Measurements from ENCODE around the gene CECR2.
A peak's percentile ranks its signal among the peaks of the same experiment; 100 is the strongest.
"Not testable (repeated sequence)": the region's sequence is repeated elsewhere in the genome, so short reads cannot be mapped to it uniquely, and the experiment has no call there.

CECR2 gene

DNA sequence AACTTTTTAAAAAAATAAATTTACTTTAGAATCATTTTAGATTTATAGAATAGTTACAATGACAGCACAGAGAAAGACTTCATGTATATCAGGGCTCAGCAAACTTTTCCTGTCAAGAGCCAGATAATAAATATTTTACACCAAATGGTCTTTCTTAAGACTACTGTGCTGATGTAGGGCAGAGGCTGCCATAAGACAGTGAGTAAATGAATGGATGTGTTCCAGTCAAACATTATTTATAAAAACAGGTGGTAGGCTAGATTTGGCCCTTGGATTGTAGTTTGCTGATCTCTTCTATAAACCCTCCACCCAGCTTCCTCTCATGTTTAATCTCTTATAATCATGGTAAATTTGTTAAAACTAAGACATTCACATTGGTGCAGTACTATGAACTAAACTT lies 33.0 kb downstream of the CECR2 start:
- no peak for DNase-seq (ENCODE audit: low read depth)

DNA sequence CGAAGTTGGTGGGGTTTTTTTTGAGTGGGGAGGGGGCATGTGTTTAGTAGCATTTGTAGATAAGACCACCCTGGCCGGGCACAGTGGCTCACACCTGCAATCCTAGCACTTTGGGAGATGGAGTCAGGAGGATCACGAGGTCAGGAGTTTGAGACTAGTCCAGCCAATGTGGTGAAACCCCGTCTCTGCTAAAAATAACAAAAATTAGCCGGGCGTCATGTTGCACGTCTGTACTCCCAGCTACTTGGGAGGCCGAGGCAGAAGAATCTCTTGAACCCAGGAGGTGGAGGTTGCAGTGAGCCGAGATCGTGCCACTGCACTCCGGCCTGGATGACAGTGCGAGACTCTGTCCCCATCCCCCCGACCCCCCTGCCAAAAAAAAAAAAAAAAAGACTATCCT lies 34.6 kb downstream of the CECR2 start:
- DNase-seq (ENCODE audit: low read depth) = peak; percentile 54

DNA sequence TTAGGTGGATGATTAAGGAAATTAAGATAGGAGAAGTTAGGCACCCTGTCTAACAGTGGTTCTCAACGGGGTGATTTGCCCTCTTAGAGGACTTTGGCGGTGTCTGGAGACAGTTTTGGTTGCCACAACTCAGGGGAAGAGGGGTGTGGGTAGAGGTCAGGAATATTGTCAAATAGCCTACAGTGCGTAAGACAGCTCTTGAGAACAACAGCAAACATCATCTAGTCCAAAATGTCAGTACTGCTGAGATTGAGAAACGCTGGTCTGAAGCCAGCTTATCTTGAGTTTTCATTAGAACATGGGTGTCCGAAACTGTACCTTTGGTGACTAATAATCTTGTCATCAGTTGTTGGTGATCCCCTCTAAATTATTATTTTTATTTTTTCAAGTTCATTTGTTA lies 38.4 kb downstream of the CECR2 start:
- DNase-seq (ENCODE audit: low read depth) = peak; percentile 54

DNA sequence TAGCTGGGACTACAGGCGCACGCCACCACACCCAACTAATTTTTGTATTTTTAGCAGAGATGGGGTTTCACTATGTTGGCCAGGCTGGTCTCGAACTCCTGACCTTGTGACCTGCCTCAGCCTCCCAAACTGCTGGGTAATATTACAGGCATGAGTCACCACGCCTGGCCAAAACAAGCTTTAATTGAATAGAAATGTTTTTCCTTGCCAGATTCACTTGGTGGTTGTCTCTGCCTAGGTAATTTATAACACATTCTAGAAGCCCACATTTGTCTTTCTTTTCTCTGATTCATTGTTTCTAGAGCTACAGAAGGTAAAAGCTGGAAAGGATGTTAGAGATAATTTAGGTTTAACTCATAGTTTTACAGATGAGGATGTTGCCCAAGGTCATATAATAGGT lies 41.3 kb downstream of the CECR2 start:
- peak; percentile 31 for DNase-seq (ENCODE audit: low read depth)

DNA sequence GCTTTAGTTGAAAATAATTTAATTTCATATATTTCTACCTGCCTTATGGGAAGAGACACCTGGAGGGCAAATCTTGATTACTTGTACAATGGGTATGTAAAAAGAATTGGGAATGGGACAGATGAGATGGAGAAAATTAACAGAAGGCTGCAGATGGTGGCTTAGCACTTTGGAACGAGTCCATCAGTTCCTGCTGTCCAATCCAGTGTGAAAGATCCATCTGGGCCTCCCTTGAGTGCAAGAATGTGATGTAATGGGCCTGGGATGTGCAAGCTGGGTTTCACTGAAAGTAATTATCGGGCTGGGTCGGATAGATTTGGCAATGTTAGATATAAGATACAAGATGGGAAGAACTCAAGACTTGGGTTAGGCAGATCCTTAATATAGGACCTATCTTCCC lies 42.0 kb downstream of the CECR2 start:
- peak; percentile 45 for DNase-seq (ENCODE audit: low read depth)

DNA sequence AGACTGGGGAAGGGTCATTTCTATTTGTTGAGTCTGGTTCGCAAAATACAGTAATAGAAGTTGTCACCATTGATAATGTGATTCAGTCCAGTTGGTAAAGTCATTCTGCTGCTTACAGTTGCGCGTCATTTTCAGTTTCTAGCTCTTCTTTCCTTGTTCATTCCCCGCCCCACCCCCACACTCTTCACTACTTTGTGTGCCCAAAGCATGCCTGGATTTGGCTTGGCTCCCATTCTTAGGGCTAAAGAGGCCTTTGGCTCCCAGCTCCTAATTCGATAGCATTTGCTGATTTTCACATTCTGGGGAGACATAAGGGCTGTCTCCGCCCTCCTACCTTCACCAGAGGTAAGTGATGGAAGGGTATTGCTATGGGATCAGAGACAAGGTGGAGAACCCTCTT lies 43.0 kb downstream of the CECR2 start:
- no peak for DNase-seq (ENCODE audit: low read depth)

DNA sequence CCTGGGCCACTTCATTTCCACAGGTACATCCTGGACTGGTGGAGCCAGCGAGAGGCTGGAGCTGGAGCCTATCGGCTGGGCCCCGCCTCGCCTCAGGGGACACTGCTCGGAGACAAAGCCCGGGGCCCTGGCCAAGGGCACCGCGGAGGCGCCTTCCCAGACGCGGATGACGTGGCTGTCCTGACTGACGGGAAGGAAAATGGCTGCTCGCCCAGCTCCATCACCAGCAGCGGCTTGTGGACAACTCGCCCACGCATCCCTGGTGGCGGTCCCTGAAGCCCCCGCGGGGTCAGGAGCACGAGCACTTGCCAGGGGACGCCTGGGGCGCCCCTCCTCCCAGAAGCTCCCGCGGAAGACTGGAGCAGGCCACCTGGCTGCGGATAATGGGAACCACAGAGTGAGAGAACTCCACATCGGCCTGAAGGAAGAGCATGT lies 49.6 kb downstream of the CECR2 start:
- no peak for DNase-seq (ENCODE audit: low read depth)

DNA sequence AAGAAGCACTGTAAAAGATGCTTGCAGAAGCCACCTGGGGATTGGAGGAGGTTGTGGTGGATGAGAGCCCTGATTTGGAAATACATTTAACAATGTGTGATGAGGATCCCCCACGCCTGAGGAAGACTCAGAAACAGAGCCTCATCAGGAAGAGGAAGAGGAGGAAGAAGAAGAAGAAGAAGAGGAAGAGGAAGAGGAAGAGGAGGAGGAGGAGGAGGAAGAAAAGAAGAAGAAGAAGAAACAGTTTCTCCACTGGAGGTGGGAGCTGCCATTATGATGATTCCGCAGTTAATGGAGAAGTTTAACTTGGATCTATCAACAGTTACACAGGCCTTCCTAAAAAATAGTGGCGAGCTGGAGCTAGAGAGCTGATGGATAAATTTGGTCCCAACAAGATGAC lies 50.1 kb downstream of the CECR2 start:
- no peak for DNase-seq (ENCODE audit: low read depth)

DNA sequence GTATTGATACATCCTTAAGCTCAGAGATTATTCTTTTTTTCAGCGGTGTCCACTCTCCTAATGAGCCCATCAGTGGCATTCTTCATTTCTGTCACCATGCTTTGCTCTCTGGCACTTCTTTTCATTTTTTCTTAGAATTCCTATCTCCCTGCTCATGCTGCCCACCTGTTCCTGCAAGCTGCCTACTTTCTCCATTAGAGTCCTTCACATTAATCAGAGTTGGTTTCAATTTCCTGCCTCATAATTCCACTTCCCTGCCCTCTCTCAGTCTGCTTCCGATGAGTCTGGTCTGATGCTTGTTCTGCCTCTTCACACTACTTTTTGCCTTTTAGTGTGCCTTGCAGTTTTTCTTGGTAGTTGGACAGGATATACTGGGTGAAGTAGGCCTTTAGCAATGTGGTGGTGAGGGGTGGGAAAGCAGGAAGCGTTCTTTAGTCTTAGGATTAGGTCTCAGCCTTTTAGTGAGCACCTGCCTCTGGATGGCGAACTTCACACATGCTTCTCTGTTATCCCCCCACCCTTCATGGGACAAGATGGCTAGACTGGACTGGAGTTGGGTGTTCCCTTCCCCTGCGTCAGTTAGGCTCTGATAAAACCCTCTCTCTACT lies 53.6 kb downstream of the CECR2 start:
- DNase-seq (ENCODE audit: low read depth) = no peak

DNA sequence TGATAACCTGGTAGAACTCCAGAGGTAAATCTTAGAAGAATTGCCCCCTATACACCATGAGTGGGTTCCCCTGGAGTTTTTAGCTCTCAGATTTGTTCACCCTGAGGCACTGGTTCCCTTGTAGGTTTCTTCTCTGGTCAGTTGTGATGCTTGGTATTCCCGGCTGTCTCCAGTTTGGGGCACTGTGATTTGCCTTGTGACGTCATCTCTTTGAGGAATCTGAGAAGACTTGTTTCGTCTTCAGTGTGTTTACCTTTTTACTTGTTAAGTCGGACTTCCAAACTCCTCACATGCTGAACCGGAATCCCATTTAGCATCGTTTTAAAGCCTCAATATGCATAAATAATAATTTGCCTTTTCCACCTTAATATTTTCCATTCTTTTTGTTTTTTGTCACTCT lies 54.4 kb downstream of the CECR2 start:
- DNase-seq (ENCODE audit: low read depth) = no peak

DNA sequence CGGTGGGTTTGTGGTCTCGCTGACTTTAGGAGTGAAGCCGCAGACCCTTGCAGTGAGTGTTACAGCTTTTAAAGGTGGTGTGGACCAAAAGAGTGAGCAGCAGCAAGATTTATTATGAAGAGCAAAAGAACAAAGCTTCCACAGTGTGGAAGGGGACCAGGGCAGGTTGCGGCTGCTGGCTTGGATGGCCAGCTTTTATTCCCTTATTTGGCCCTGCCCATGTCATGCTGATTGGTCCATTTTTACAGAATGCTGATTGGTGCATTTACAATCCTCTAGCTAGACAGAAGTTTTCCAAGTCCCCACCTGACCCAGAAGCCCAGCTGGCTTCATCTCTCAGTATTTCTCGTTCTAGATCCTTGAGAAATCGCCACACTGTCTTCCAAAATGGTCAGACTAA lies 58.3 kb downstream of the CECR2 start:
- not testable (repeated sequence) for DNase-seq (ENCODE audit: low read depth)

DNA sequence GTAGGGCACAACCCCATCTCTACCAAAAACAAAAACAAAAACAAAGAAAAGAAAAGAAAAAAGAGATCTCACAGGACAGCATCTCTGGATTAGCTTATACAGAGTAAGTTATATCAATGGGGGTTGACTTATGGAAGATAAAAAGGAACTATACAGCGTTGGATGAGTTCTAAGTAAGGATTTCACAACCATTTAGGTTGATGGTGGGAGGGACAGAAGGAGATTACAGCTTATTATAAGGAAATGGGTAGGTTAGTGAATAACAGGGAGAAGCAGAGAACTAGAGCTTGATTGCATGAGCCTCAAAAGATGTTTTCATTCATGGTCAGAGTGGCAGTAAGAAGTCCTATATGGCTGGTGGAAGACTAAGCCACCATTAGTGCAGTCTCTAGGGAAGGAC lies 60.3 kb downstream of the CECR2 start:
- DNase-seq (ENCODE audit: low read depth) = no peak

DNA sequence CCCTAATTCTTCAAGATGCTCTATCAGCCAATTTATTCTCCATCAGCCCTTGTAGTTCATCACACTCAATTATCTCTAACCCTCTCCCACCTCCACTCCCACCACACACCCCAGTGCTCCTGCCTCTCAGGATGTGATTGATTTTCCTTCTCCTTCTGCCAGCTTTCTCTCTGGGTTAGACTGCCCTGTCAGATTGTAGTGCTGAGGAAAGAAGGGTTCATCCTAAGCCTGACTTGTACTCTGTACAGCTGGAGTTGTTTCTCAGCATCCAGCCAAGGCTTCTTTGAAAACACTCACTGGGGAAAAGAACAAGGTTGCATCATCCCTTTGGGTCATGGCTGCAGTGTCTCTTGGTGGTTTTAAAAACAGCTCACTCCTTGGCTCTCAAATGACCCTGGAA lies 61.2 kb downstream of the CECR2 start:
- peak; percentile 94 for DNase-seq (ENCODE audit: low read depth)

DNA sequence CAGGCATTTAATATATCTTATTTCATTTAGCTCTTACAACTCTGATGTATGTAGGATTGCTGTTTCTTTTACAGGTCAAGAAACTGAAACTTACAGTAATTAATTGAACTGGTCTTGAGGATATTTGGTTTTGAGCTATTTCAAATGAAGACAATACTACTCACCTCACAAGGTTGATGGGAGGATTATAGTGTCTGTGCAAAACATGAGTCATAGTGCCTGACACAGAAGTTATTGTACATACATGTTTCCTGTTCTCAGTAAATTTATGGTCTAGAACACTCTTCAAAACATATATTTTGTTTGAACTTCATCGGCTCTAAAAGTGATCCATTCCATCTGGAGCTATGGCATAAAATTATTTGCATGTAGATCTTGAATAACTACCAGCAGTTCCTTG lies 61.9 kb downstream of the CECR2 start:
- peak; percentile 57 for DNase-seq (ENCODE audit: low read depth)

DNA sequence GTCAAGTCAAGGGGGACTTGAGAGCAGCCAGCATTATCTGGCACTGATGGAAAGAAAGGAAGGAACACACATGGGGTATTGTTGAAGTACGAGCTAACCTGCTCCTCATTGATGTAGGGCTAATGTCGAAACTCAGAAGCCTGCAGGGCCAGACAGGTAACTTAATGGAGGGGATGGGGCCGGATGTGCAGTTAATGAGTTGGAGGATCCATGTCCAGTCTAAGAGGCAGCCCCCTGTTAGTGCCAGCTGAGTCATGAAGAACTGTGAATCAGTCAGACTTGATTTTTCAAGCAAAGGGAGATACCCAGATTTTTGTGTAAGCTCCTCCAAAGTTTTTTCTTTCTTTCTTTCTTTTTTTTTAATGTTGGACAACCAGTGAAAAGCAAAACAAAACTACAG lies 65.6 kb downstream of the CECR2 start:
- no peak for DNase-seq (ENCODE audit: low read depth)

DNA sequence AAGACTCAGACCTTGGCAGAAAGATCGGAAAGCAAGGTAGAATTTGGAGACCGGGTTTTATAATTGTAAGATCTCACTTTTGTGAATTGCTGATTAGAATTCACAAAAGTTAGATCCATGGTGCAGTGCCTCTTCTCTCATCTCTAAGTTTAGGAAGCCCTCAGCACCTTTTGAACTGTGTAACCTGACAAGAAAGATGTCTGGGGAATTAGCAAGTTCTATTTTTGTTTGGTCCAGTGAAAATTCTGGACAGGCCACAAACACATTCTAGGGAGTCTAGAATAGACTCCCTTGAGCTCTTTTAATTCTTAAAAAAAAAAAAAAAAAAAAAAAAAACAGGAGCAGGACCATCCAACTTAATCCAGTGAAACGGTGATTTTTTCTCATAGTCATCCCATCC lies 66.1 kb downstream of the CECR2 start:
- DNase-seq (ENCODE audit: low read depth) = no peak

DNA sequence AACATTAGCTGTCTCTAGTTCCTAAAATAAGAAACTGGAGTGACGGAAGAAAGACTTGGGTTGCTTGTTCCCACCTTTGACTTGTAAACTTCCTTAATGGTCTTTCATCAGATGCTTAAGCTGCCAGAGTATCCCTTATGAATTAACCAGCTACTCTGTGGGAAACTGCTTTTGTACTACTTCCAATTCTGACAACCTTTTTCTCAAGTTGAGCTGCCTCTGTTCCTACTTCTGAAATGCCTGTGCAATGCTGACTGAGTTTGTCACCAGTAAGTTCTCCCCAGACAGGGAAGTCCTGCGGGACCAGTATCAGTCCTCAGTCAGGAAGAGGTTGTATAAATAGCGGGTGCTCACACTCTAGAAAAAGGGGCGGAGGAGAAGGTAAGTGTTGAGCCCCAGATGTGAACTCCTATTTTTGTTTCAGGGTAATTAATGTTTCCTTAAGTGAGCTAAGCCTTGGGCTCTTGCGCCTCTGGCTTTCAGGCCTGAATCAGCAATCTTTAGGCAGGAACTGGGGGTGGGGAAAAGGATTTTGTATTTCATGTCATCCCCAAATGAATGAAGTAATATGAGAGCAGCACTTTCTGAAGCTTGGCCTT lies 67.2 kb downstream of the CECR2 start:
- peak; percentile 43 for DNase-seq (ENCODE audit: low read depth)

DNA sequence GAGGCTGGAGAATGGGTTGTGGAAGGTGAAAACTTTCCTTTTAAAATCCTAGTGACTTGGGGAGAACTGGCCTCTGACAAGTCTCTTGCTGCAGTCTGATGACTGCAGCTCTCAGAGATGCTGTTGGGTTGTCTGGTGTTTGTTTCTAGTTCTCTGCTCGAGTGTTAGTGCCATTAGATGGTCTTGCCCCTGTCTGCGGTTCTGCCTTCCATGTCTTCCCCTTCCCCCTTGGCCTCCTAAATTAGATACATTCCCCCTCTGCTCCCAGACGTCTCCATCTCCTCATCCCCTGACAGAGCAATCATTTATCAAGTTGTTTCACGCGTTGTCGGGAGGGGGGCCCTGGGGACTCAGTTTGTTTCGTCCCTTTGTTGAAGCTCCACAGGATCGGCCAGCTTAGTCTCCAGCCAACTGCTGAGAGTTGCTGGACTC lies 67.7 kb downstream of the CECR2 start:
- no peak for DNase-seq (ENCODE audit: low read depth)

DNA sequence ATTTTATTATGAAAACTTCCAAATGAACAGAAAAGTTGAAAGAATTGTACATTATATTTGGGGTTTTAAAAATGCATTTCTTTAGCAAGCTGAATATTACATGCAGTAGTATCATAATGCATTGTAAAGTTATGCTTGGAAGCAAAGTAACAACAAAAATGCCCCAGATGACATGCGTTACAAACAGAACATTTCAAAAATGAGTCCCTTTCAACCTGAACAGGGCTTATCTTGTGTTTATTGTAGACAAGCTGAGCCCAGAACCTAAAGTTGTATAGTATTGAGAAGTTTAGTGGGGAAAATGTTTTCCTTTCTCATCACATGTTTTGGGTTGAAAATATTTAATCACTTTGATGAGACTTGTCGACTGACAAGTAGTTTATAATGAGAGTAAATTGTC lies 68.8 kb downstream of the CECR2 start:
- DNase-seq (ENCODE audit: low read depth) = no peak

DNA sequence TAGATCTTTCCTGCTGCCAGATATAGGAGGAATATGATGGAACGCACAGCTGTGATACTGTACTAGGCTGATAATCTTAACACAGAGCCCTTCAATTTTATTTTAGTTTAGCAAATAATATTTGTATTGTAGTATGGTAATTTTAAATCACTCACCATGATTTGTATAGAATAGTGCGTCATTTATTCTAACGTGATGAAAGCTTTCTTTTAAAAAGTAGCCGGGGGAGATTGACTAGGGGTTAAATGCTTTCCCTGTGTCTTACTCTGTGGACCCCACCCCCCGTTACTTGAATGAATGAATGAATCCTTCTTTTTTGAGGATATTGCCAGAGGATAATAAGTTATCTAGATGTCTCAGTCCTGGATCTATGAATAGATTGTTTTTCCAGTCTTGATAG lies 72.1 kb downstream of the CECR2 start:
- no peak for DNase-seq (ENCODE audit: low read depth)

DNA sequence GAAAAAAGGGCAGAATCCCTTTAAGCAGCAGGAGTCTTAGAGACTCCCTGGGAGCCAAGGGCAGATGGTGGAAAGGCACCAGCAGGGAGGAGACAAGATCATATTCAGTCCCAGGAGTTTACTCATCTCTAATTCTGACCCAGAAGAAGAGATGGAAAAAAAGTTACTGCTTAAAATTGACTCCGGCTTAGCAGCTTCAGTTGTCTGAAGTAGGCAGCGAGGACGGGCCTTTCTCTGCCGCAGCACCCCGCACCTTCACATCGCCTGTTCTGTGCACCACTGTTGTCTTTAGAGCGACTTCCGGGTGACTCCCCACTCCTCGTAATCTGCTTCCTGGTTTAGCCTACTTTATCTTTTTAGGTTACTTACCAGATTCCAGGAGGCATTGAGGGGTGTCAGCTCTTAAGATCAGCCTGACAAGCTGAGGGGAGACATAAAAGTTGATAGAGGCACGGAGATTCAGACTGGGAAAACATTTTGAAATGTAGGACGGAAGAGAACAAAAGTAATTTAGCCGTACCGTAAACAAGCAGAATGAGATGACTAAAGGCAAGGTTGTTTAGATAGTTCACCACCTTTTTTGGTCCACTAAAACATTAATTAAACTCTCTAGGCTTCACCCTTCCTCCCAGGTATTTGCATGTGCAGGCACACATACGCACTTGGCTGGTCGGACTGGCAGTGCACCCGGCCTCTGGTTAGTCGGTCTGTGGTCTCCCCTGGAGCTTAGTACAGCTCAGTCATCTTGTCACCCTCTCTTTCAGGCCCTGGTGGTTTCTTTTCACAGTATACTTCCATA lies 74.3 kb downstream of the CECR2 start:
- no peak for DNase-seq (ENCODE audit: low read depth)

DNA sequence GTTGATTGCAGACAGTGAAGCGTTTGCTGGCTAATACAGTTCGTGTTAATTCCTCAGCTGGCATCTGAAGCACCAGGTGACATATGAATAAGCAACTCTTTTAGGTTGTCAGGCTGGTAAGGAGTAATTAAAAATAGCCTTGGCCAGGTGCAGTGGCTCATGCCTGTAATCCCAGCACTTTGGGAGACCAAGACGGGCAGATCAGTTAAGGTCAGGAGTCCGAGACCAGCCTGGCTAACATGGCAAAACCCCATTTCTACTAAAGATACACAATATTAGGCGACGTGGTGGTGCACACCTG lies 74.9 kb downstream of the CECR2 start:
- no peak for DNase-seq (ENCODE audit: low read depth)

DNA sequence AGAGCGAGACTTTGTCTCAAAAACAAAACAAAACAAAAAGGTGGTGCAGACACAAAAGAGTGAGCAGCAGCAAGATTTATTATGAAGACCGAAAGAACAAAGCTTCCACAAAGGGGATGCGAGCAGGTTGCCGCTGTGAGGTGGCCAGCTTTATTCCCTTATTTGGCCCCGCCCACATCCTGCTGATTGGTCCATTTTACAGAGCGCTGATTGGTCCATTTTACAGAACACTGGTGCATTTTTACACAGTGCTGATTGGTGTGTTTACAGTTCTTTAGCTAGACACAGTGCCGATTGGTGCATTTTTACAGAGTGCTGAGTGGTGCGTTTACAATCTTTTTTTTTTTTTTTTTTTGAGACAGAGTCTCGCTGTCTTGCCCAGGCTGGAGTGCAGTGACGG lies 77.4 kb downstream of the CECR2 start:
- DNase-seq (ENCODE audit: low read depth) = no peak

DNA sequence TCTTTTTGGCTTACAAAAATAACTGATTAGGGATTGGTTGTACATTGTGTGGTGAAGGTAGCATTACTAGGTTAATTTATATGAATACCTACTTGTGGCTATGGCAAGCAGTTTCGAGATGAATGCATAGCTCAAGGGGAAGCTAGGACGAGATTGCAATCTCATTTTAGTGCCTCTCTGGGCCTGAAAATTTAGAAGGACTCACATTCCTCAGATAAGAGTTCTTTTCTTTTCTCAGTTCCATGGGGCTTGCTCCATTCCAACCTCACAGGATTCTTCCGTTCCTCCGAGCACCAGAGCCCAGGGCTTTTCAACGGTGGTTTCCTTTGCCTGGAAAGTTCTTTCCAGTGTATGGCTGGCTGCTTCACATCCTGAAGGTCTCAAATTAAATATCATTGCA lies 82.1 kb downstream of the CECR2 start:
- no peak for DNase-seq (ENCODE audit: low read depth)
